NCI-H2196 (cell line): ENCODE data around the gene ATP6V1A.

Experiments used
- DNase-seq: peaks from one replicate; lab custom pipeline; 2025; ENCODE audit not compliant: unreplicated experiment; lab: John Stamatoyannopoulos, UW

ATP6V1A gene

GRCh38 chr3:113745756-113746547 lies 883 bp upstream of the ATP6V1A start, which contains the start of gene NAA50:
Gene NAA50 (minus strand): TSS chr3:113746249. CDS start chr3:113745949, 300 bp downstream.
- DNase-seq = peak; percentile 97

GRCh38 chr3:113747283-113748046 lies 630 bp downstream of the ATP6V1A start:
- DNase-seq = no peak

- DNase-seq = no peak
These were observed 4.3 kb downstream of the ATP6V1A start for GRCh38 chr3:113751141-113751540.

- DNase-seq = no peak
These were observed 6.6 kb downstream of the ATP6V1A start for GRCh38 chr3:113753376-113753985.

GRCh38 chr3:113754494-113755159 lies 7.8 kb downstream of the ATP6V1A start:
- no peak for DNase-seq

- no peak for DNase-seq
These were observed 11.7 kb downstream of the ATP6V1A start for GRCh38 chr3:113758389-113759024.

GRCh38 chr3:113764698-113765097 lies 17.9 kb downstream of the ATP6V1A start:
- no peak for DNase-seq

- no peak for DNase-seq
These were observed 22.7 kb downstream of the ATP6V1A start for GRCh38 chr3:113769551-113769950.

- DNase-seq = no peak
These were observed 25.2 kb downstream of the ATP6V1A start for GRCh38 chr3:113771993-113772392.

GRCh38 chr3:113773381-113773780 lies 26.5 kb downstream of the ATP6V1A start:
- no peak for DNase-seq

GRCh38 chr3:113775516-113775915 lies 28.7 kb downstream of the ATP6V1A start:
- no peak for DNase-seq

- DNase-seq = no peak
These were observed 29.7 kb downstream of the ATP6V1A start for GRCh38 chr3:113776564-113776963.

GRCh38 chr3:113783463-113783862 lies 36.6 kb downstream of the ATP6V1A start:
- DNase-seq = peak; percentile 26

GRCh38 chr3:113783980-113784379 lies 37.1 kb downstream of the ATP6V1A start:
- no peak for DNase-seq

- no peak for DNase-seq
These were observed 44.5 kb downstream of the ATP6V1A start for GRCh38 chr3:113791381-113791780.

GRCh38 chr3:113794526-113794925 lies 47.7 kb downstream of the ATP6V1A start:
- DNase-seq = no peak

- DNase-seq = no peak
These were observed 48.9 kb downstream of the ATP6V1A start for GRCh38 chr3:113795693-113796092.

GRCh38 chr3:113802795-113803455 lies 56.1 kb downstream of the ATP6V1A start:
- no peak for DNase-seq

- DNase-seq = no peak
These were observed 57.8 kb downstream of the ATP6V1A start for GRCh38 chr3:113804661-113805060.

GRCh38 chr3:113805249-113805648 lies 58.4 kb downstream of the ATP6V1A start:
- DNase-seq = no peak
